Prostate gland (tissue), 2 donors: ENCODE measurements around the gene GALNT2.

Experiments used
- CTCF ChIP-seq, 4 experiments: fragments of 200-600 bp in 2 of 4; fragments of 450-650 bp in 2 of 4; sonication (generic) in 2 of 4; IDR thresholded peaks; 1 replicate in 3 of 4; 2 replicates in 1 of 4; pipeline ENCODE4 v1.5.1; 2016 to 2019; ENCODE audit warnings: antibody characterized with exemption in 4 of 4, mild to moderate bottlenecking in 2 of 4, moderate library complexity in 2 of 4
- POLR2A ChIP-seq: fragments of 450-650 bp; IDR thresholded peaks from one replicate; pipeline ENCODE4 v1.6.1; 2016; ENCODE audit warnings: antibody characterized with exemption, mild to moderate bottlenecking

- TF ChIP-seq POLR2A: no peak
- no peak for TF ChIP-seq CTCF (IDR thresholded peaks at IDR 0.05)
These were observed 129.0 kb downstream of the GALNT2 start for GRCh38 chr1:230196077-230196476.
